GM12878 (cell line): Measurements from ENCODE around the gene LY6G6D.

Experiments
- CTCF ChIP-seq, 3 experiments: IDR thresholded peaks in 2 of 3; conservative IDR thresholded peaks in 1 of 3; 2 replicates each; pipeline ENCODE4 v1.5.1; 2011; ENCODE audit warnings: low read depth in 3 of 3, low read length in 3 of 3, mild to moderate bottlenecking in 3 of 3, control low read depth in 2 of 3, moderate library complexity in 2 of 3, inconsistent platforms in 1 of 3, mixed read lengths in 1 of 3; ENCODE audit not compliant: control insufficient read depth in 2 of 3, insufficient read depth in 1 of 3; ENCODE audit errors: extremely low read depth in 1 of 3
- MAX ChIP-seq: IDR thresholded peaks from 2 replicates; pipeline ENCODE4 v1.6.1; 2012; ENCODE audit warnings: low read depth, low read length, improper control_type of control experiment
- MYC ChIP-seq: IDR thresholded peaks from 2 replicates; pipeline ENCODE4 v1.6.1; 2011; ENCODE audit warnings: mild to moderate bottlenecking, low read length, moderate library complexity, inconsistent platforms; ENCODE audit not compliant: insufficient read depth, insufficient replicate concordance, insufficient read length, severe bottlenecking
- POLR2AphosphoS2 ChIP-seq: IDR thresholded peaks from 2 replicates; pipeline ENCODE4 v1.6.1; 2011; ENCODE audit warnings: low read depth, mild to moderate bottlenecking, low read length, improper control_type of control experiment, moderate library complexity
- POLR2AphosphoS5 ChIP-seq: IDR thresholded peaks from 2 replicates; pipeline ENCODE4 v1.6.1; 2011; ENCODE audit warnings: mild to moderate bottlenecking, low read length, inconsistent platforms
- RELA ChIP-seq: fragments of 450-650 bp; IDR thresholded peaks from 2 replicates; pipeline ENCODE4 v1.8.0; 2014; ENCODE audit warnings: borderline replicate concordance; ENCODE audit not compliant: partially characterized antibody
- SIN3A ChIP-seq: IDR thresholded peaks from 2 replicates; pipeline ENCODE4 v1.6.1; 2012; ENCODE audit warnings: low read depth, low read length, improper control_type of control experiment
- SMAD1 ChIP-seq: fragments of 450-650 bp; IDR thresholded peaks from 2 replicates; pipeline ENCODE4 v1.6.1; 2018; ENCODE audit warnings: mild to moderate bottlenecking, low read depth; ENCODE audit not compliant: partially characterized antibody
- SPI1 ChIP-seq: IDR thresholded peaks from 2 replicates; pipeline ENCODE4 v1.6.1; 2011; ENCODE audit warnings: low read depth, mild to moderate bottlenecking, low read length, moderate library complexity, borderline replicate concordance; ENCODE audit not compliant: insufficient read depth

GRCh38 chr6:31727034-31727716, 12.0 kb downstream of the LY6G6D start:
- TF ChIP-seq SMAD1 (no peak), CTCF (IDR thresholded peaks at IDR 0.05 in 2 of 3, conservative IDR thresholded peaks at IDR 0.05 in 1 of 3; ENCODE audit: control insufficient read depth in 2 of 3, extremely low read depth in 1 of 3, insufficient read depth in 1 of 3, low read depth in 3 of 3, low read length in 3 of 3) (no peak), POLR2AphosphoS5 (no peak), RELA (no peak), MAX (no peak), MYC (no peak), SIN3A (no peak), POLR2AphosphoS2 (no peak), SPI1 (peak; percentile 98)
